GM13977 (cell line): ENCODE measurements around the gene CRYBA2.

Experiments used
- DNase-seq: peaks from one replicate; pipeline ENCODE4 v3.0.0; 2012; ENCODE audit warnings: low spot score
- in situ Hi-C: fragments of 300-500 bp; cut with MboI; formaldehyde crosslinking; loops from one replicate; pipeline ENCODE4 v1.12.0; 2022; ENCODE audit warnings: low sequenced_read_pairs, low pct_unique_long_range_greater_than_20kb, mixed read lengths, inconsistent platforms; ENCODE audit not compliant: unreplicated experiment
- TF ChIP-seq, protein P1 (sequence below): IDR thresholded peaks from 2 replicates; pipeline ENCODE4 v1.5.1; 2012; ENCODE audit warnings: mild to moderate bottlenecking, control low read depth; ENCODE audit not compliant: insufficient read depth; ENCODE audit errors: extremely low read depth, missing control alignments

The CRYBA2 gene

DNA sequence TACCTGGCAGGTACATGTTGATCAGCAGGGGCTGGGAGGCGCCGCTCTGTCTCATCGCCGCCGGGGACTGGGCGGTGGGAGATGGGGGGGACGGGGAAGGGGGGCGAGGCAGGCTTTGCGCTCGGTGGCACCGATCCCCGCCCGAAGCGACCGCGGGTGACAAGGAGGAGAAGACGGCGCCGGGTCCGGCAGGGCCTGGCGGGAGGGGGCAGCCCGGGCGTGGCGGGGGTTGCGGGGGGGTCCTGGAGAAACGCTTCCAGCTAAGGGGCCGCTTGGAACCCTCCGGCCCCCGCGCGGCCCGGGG, 8.2 kb downstream of the CRYBA2 start, which contains the start of gene FEV:
Gene FEV, minus strand, starts transcription at position 164 of the 304 bp plus-strand sequence. Its CDS starts 109 bp downstream, at position 55.
- in situ Hi-C loops: no loop called here
- TF ChIP-seq, protein P1, sequence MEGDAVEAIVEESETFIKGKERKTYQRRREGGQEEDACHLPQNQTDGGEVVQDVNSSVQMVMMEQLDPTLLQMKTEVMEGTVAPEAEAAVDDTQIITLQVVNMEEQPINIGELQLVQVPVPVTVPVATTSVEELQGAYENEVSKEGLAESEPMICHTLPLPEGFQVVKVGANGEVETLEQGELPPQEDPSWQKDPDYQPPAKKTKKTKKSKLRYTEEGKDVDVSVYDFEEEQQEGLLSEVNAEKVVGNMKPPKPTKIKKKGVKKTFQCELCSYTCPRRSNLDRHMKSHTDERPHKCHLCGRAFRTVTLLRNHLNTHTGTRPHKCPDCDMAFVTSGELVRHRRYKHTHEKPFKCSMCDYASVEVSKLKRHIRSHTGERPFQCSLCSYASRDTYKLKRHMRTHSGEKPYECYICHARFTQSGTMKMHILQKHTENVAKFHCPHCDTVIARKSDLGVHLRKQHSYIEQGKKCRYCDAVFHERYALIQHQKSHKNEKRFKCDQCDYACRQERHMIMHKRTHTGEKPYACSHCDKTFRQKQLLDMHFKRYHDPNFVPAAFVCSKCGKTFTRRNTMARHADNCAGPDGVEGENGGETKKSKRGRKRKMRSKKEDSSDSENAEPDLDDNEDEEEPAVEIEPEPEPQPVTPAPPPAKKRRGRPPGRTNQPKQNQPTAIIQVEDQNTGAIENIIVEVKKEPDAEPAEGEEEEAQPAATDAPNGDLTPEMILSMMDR: no peak
- DNase-seq: no peak

DNA sequence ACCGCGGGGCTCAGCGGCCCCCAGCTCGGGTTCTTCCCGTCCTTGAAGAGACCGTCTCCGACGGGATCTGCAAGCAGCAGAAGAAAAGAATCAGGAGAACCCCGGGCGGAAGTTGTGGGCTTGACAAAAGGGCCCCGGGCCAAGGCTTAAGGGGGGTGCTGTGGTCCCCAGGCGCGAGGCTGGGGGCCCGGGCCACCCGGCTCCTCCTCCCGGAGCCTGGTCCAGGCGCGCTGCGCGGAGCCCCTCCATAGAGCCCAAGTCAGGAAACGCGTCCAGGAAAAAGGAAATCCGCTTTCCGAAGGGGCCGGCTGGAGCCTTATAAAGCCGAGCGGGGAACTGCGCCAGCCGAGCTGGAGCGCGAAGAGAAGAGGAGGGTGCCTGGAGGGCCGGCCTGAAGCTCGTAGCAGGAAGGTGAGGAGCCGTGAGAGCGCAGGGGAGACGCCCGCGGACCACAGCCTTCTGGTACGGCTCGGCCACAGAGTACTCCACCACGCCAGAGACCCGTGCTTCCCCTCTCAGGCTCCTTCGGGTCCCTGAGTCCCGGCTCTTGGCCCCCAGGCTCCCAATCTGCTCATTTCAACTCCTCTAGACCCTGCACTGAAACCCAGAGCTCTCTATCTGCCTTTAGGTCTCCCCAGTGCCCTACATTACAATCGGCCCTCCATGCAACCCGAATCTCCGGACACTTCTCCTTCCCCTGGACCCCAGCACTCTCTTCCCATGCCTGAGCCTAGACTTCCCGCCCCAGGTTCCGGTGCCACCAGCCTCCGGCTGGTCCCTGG, 8.8 kb downstream of the CRYBA2 start:
- peak; percentile 56 for DNase-seq
- in situ Hi-C loops: no loop called here
- TF ChIP-seq, protein P1: no peak

DNA sequence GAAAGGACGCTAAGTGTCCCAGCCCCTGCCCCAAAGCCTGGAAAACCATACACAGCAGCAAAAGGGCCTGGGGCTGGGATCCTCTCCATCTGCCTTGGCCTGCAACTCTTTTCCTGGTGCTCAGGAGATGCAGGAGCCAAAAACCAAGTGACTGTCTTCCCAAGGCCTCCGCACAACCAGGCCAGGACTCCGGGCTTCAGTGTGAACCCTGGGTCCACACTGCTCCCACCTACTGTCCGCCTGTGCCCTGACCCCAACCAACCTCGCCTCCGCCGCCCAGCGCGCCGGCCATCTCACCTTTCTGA, 9.3 kb downstream of the CRYBA2 start:
- in situ Hi-C loops: no loop called here
- TF ChIP-seq, protein P1: no peak
- no peak for DNase-seq

DNA sequence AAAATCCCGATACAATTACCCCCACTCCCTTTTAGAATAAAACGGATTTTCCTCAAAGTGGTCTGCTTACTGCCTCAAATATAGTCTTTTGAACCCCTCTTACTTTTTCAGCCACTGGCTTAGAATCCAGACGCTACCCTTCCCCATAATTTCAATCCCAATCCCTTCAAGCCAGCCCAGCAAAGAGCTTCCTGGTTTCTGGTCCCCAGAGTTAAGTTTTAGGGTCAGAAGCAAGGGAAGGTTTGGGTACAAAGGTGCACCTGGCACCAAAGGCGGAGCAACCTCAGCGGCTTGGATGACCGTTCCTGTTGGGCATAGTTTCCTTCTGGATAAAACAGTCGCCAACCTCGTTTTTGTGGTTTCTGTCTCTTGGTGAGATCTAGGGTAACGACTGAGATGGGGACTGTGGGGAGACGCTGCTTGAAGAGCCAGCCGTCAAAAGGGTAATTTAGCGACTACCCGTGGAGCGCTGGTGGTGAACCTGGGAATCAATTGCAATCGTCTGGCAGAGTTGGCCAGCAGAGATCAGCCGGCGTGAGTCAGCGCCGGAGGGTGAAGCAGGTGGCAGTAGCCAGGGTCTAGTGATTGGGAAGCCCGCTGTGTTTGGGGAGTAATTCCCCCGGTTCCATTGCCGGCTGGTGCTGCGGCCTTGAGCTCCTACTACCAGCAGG, 9.8 kb downstream of the CRYBA2 start:
- peak; percentile 31 for DNase-seq
- in situ Hi-C loops: no loop called here
- TF ChIP-seq, protein P1: no peak

DNA sequence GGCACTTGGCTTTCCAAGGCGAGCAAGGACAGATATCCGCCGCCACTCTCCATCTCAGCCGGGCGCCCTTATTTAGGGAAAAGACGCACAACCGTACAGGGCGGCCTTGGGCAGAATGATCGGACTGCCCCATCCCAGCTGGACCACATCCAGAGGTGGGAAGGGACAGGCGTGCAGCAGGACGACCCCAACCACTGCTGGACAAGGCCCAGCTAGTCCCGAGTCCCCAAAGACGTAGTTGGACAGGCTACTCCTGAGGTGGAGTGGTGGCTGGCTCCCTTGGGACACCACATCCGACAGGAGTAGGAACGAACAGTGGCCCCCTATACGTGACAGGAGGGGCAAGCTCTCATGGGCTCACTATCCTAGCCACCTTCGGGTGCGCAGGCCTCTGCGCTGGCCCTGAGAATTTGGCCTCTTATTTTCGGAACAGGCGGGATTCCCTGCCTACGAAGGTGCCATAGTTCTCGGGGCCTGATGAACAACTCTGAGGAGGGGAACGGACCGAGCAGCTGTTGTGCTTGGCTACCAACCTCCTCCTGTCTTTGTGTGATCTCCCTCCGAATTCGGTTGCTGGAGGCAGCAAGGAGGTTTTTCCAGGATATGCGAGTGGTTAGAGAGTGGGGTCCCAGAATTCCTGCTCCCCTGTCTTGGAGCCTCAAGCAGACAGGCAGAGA, 10.5 kb downstream of the CRYBA2 start:
- DNase-seq: peak; percentile 35
- TF ChIP-seq, protein P1: no peak
- in situ Hi-C loops: no loop called here

DNA sequence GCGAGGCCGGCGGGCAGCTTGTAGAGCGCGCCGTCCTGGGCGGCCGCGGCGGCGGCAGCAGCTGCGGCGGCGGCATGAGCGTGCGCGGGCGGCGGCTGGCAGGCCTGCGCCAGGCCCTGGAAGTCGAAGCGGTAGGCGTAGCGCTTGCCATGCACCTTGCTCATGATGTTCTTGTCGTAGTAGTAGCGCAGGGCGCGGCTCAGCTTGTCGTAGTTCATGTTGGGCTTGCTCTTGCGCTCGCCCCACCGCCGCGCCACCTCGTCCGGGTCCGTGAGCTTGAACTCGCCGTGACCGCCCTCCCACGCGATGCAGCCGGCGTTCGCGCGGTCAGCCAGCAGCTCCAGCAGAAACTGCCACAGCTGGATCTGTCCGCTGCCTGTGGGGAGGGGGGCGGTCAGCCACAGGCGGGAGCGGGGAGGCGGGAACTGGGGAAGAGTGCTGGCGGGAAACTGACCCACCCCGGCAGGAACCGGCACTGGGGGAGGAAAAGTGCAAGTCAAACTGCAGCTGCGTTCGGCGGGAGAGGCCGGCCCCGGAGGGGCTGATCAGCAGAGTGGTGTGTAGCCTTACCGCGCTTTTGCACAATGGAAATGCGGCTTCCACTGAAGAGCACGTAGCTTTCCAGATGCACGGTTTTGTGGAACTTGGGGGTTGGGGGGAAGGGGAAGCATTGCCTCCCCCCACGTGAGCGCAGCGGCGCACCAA, 11.2 kb downstream of the CRYBA2 start:
- TF ChIP-seq, protein P1: no peak
- in situ Hi-C loops: no loop called here
- peak; percentile 51 for DNase-seq
